SW 1271 (cell line): ENCODE measurements around the gene FAS.
"Not testable (repeated sequence)": the region's sequence is repeated elsewhere in the genome, so short reads cannot be mapped to it uniquely, and the experiment has no call there.

Source experiments
- DNase-seq, 2 experiments: peaks; one replicate each; lab custom pipeline; 2025; lab: John Stamatoyannopoulos, UW

FAS gene

GRCh38 chr10:88992921-88993524 is 2.4 kb downstream of the FAS start:
- DNase-seq = no peak

GRCh38 chr10:88994019-88994418 is 3.4 kb downstream of the FAS start:
- no peak for DNase-seq

GRCh38 chr10:88995156-88995876 is 4.7 kb downstream of the FAS start:
- DNase-seq = no peak

GRCh38 chr10:88996927-88997326 is 6.3 kb downstream of the FAS start:
- no peak for DNase-seq

GRCh38 chr10:88999625-89000024 is 9.0 kb downstream of the FAS start:
- DNase-seq = no peak

GRCh38 chr10:89001024-89001728 is 10.6 kb downstream of the FAS start:
- DNase-seq = no peak

- DNase-seq = no peak
These were observed 11.1 kb downstream of the FAS start for GRCh38 chr10:89001729-89002072.

GRCh38 chr10:89002226-89002978 is 11.8 kb downstream of the FAS start:
- DNase-seq = no peak

- DNase-seq = no peak
These were observed 12.7 kb downstream of the FAS start for GRCh38 chr10:89003344-89003743.

- no peak for DNase-seq
These were observed 16.7 kb downstream of the FAS start for GRCh38 chr10:89007129-89007893.

- not testable (repeated sequence) for DNase-seq
These were observed 28.2 kb downstream of the FAS start for GRCh38 chr10:89018700-89019346.

- DNase-seq = no peak
These were observed 29.1 kb downstream of the FAS start for GRCh38 chr10:89019569-89020327.

- not testable (repeated sequence) for DNase-seq
These were observed 30.9 kb downstream of the FAS start for GRCh38 chr10:89021526-89021925.

- DNase-seq = no peak
These were observed 32.1 kb downstream of the FAS start for GRCh38 chr10:89022734-89023133.

GRCh38 chr10:89025453-89025852 is 34.9 kb downstream of the FAS start:
- DNase-seq = no peak

- no peak for DNase-seq
These were observed 38.6 kb downstream of the FAS start for GRCh38 chr10:89029181-89029580.

- DNase-seq = peak in 1 of 2 experiments; percentile 57
These were observed 39.3 kb downstream of the FAS start for GRCh38 chr10:89029785-89030437.

- DNase-seq = no peak
These were observed 40.2 kb downstream of the FAS start for GRCh38 chr10:89030791-89031190.

GRCh38 chr10:89032141-89032891 is 41.7 kb downstream of the FAS start:
- DNase-seq = peak in 1 of 2 experiments; percentile 60
